H1 (cell line): Measurements from ENCODE around the gene PMM1. TPM values are rescaled to one million over a fixed set of nuclear protein-coding genes. Genes with fewer than 3 reads are reported as not detected.

ENCODE experiments used
- CTCF ChIA-PET: fragments of 300-600 bp; sonication (Branson Sonifier 250); formaldehyde crosslinking; loops from one replicate; lab custom pipeline; 2021; ENCODE audit not compliant: partially characterized antibody; lab: Charles Lee
- POLR2A ChIA-PET: fragments of 300-600 bp; sonication (Branson Sonifier 250); formaldehyde crosslinking; loops from one replicate; lab custom pipeline; 2021; ENCODE audit warnings: inconsistent platforms; ENCODE audit not compliant: partially characterized antibody; lab: Charles Lee
- DNase-seq, 2 experiments: peaks; one replicate each; pipeline versions ENCODE4 v3.0.0 to v3.0.0-alpha.2; 2010 to 2022; ENCODE audit warnings: low spot score in 2 of 2, low read depth in 1 of 2, mixed read lengths in 1 of 2
- FAIRE-seq: peaks from 2 replicates; lab custom pipeline; 2011; peaks lifted over from hg19 to GRCh38; lab: Jason Lieb, UNC
- H2AFZ ChIP-seq: 2 replicates; pipeline ENCODE4 v1.8.1; 2012; ENCODE audit warnings: low read length, inconsistent platforms
- H2AK5ac ChIP-seq: 2 replicates; pipeline ENCODE4 v1.6.1; 2013; ENCODE audit warnings: low read depth, low read length
- H2BK120ac ChIP-seq: replicated peaks from 2 replicates; pipeline ENCODE3; 2013; ENCODE audit warnings: low read depth, low read length, inconsistent platforms
- H2BK12ac ChIP-seq: 2 replicates; pipeline ENCODE4 v1.6.1; 2013; ENCODE audit warnings: low read depth, low read length
- H2BK15ac ChIP-seq: 2 replicates; pipeline ENCODE4 v1.6.1; 2013; ENCODE audit warnings: low read length
- H2BK20ac ChIP-seq: 2 replicates; pipeline ENCODE4 v1.6.1; 2013; ENCODE audit warnings: low read length
- H2BK5ac ChIP-seq: 2 replicates; pipeline ENCODE4 v1.6.1; 2013; ENCODE audit warnings: low read depth, low read length
- H3K14ac ChIP-seq: 2 replicates; pipeline ENCODE4 v1.6.1; 2013; ENCODE audit warnings: inconsistent platforms; ENCODE audit not compliant: insufficient read length
- H3K18ac ChIP-seq: 2 replicates; pipeline ENCODE4 v1.6.1; 2013; ENCODE audit warnings: low read length; ENCODE audit errors: extremely low read depth
- H3K23ac ChIP-seq: 2 replicates; pipeline ENCODE4 v1.6.1; 2013; ENCODE audit warnings: inconsistent platforms; ENCODE audit not compliant: insufficient read length
- H3K23me2 ChIP-seq: 2 replicates; pipeline ENCODE4 v1.6.1; 2013; ENCODE audit warnings: low read depth, low read length
- H3K27ac ChIP-seq: 2 replicates; pipeline ENCODE4 v1.6.1; 2011; ENCODE audit warnings: low read depth, low read length, inconsistent platforms
- H3K27me3 ChIP-seq, 4 experiments: replicated peaks in 1 of 4; 1 replicate in 1 of 4; 2 replicates in 3 of 4; pipeline versions ENCODE4 v1.6.1 to v1.8.1; 2011 to 2013; ENCODE audit warnings: low read length in 3 of 4, mild to moderate bottlenecking in 3 of 4, inconsistent platforms in 2 of 4, mixed read lengths in 2 of 4, moderate library complexity in 1 of 4; ENCODE audit not compliant: control insufficient read depth in 3 of 4, insufficient read depth in 3 of 4; ENCODE audit errors: extremely low read depth in 1 of 4
- H3K36me3 ChIP-seq, 4 experiments: 2 replicates each; pipeline versions ENCODE4 v1.6.1 to v1.8.1; 2011 to 2013; ENCODE audit warnings: mild to moderate bottlenecking in 4 of 4, low read length in 3 of 4, moderate library complexity in 2 of 4, control low read depth in 1 of 4, inconsistent platforms in 1 of 4; ENCODE audit not compliant: insufficient read depth in 4 of 4, control insufficient read depth in 2 of 4
- H3K4ac ChIP-seq: replicated peaks from 2 replicates; pipeline ENCODE3; 2013; ENCODE audit warnings: low read length, low read depth, mixed read lengths, inconsistent platforms; ENCODE audit not compliant: insufficient read length
- H3K4me1 ChIP-seq, 4 experiments: replicated peaks in 1 of 4; 1 replicate in 1 of 4; 2 replicates in 3 of 4; pipeline versions ENCODE4 v1.6.1 to v1.8.1; 2011 to 2013; ENCODE audit warnings: low read length in 3 of 4, inconsistent platforms in 2 of 4, mixed read lengths in 1 of 4; ENCODE audit not compliant: insufficient read depth in 4 of 4, control insufficient read depth in 3 of 4
- H3K4me2 ChIP-seq, 2 experiments: 2 replicates each; pipeline versions ENCODE4 v1.6.1 to v1.8.1; 2011 to 2013; ENCODE audit warnings: low read depth in 2 of 2, low read length in 2 of 2, control low read depth in 1 of 2, inconsistent platforms in 1 of 2, mild to moderate bottlenecking in 1 of 2; ENCODE audit not compliant: insufficient read depth in 1 of 2
- H3K4me3 ChIP-seq, 4 experiments: fragments of 200-600, 300-600 bp in 1 of 4; sonication (generic), shearing (Covaris generic), sonication (Bioruptor Twin) in 1 of 4; 2 replicates each; pipeline versions ENCODE4 v1.5.1 to v1.8.1; 2011 to 2016; ENCODE audit warnings: low read length in 4 of 4, low read depth in 3 of 4, control low read depth in 2 of 4, inconsistent platforms in 2 of 4, mild to moderate bottlenecking in 2 of 4, mixed read lengths in 1 of 4, moderate library complexity in 1 of 4; ENCODE audit not compliant: insufficient read depth in 2 of 4; ENCODE audit errors: extremely low read depth in 1 of 4
- H3K56ac ChIP-seq: replicated peaks from 2 replicates; pipeline ENCODE3; 2013; ENCODE audit warnings: low read depth, mild to moderate bottlenecking, mixed read lengths, low read length, inconsistent platforms; ENCODE audit not compliant: insufficient read length
- H3K79me1 ChIP-seq: 2 replicates; pipeline ENCODE4 v1.6.1; 2013; ENCODE audit warnings: low read depth, low read length, control low read depth
- H3K79me2 ChIP-seq, 2 experiments: 2 replicates each; pipeline versions ENCODE4 v1.6.1 to v1.8.1; 2012 to 2013; ENCODE audit warnings: low read length in 2 of 2, mild to moderate bottlenecking in 2 of 2, inconsistent platforms in 1 of 2; ENCODE audit not compliant: insufficient read depth in 2 of 2, control insufficient read depth in 1 of 2
- H3K9ac ChIP-seq, 4 experiments: replicated peaks in 1 of 4; 1 replicate in 1 of 4; 2 replicates in 3 of 4; pipeline versions ENCODE4 v1.6.1 to v1.8.1; 2011 to 2013; ENCODE audit warnings: low read depth in 3 of 4, low read length in 3 of 4, control low read depth in 2 of 4, mild to moderate bottlenecking in 2 of 4, moderate library complexity in 2 of 4, inconsistent platforms in 1 of 4; ENCODE audit errors: extremely low read depth in 1 of 4
- H3K9me3 ChIP-seq, 2 experiments: 2 replicates each; pipeline versions ENCODE4 v1.6.1 to v1.8.1; 2012 to 2013; ENCODE audit warnings: mild to moderate bottlenecking in 2 of 2, moderate library complexity in 2 of 2, control low read depth in 1 of 2, inconsistent platforms in 1 of 2, low read depth in 1 of 2, low read length in 1 of 2, mixed read lengths in 1 of 2; ENCODE audit not compliant: insufficient read depth in 2 of 2
- H4K20me1 ChIP-seq, 2 experiments: replicated peaks in 1 of 2; 2 replicates each; pipeline versions ENCODE3 to v1.8.1; 2011 to 2013; ENCODE audit warnings: inconsistent platforms in 2 of 2, low read length in 2 of 2, mild to moderate bottlenecking in 1 of 2; ENCODE audit not compliant: insufficient read depth in 2 of 2, control insufficient read depth in 1 of 2
- H4K5ac ChIP-seq: 2 replicates; pipeline ENCODE4 v1.6.1; 2013; ENCODE audit warnings: low read length, low read depth, mixed read lengths, inconsistent platforms; ENCODE audit not compliant: insufficient read length
- H4K8ac ChIP-seq: 2 replicates; pipeline ENCODE4 v1.8.0; 2013; ENCODE audit warnings: mild to moderate bottlenecking, moderate library complexity, low read length, inconsistent platforms; ENCODE audit not compliant: insufficient read depth; ENCODE audit errors: extremely low read depth
- H4K91ac ChIP-seq: replicated peaks from 2 replicates; pipeline ENCODE3; 2013; ENCODE audit warnings: low read length, mixed read lengths, inconsistent platforms; ENCODE audit not compliant: insufficient read length
- BRCA1 ChIP-seq: IDR thresholded peaks from 2 replicates; pipeline ENCODE4 v1.6.1; 2012; ENCODE audit warnings: low read depth, low read length, improper control_type of control experiment
- CBX5 ChIP-seq: fragments of 300-800, 300-1000 bp; sonication (generic); IDR thresholded peaks from 2 replicates; pipeline ENCODE4 v1.7.1; 2016; ENCODE audit warnings: antibody characterized with exemption, low read length, low read depth
- CTCF ChIP-seq, 3 experiments: IDR thresholded peaks; 1 replicate in 2 of 3; 2 replicates in 1 of 3; pipeline versions ENCODE4 v1.5.1 to v1.6.1; 2011; ENCODE audit warnings: low read length in 3 of 3, mild to moderate bottlenecking in 3 of 3, inconsistent platforms in 2 of 3, low read depth in 1 of 3, moderate library complexity in 1 of 3; ENCODE audit not compliant: insufficient read depth in 1 of 3; ENCODE audit errors: control extremely low read depth in 1 of 3
- KDM4A ChIP-seq: IDR thresholded peaks from one replicate; pipeline ENCODE4 v1.7.1; 2012; ENCODE audit warnings: low read depth, mild to moderate bottlenecking, moderate library complexity, low read length, inconsistent platforms; ENCODE audit not compliant: severe bottlenecking
- SAP30 ChIP-seq: fragments of 300-600 bp; sonication (generic); IDR thresholded peaks from 2 replicates; pipeline ENCODE4 v1.7.1; 2012; ENCODE audit warnings: low read length, moderate library complexity, mild to moderate bottlenecking, inconsistent platforms; ENCODE audit not compliant: insufficient read depth, insufficient replicate concordance
- SUZ12 ChIP-seq: fragments of 200-600 bp; sonication (generic); IDR thresholded peaks from 2 replicates; pipeline ENCODE4 v1.6.1; 2012; ENCODE audit warnings: mild to moderate bottlenecking, inconsistent platforms, low read length, moderate library complexity, mixed read lengths
- WGBS, 2 experiments: shearing (Covaris generic) in 1 of 2; methylation state at CpG; one replicate each; pipeline versions ENCODE4 v1.1.6 to v1.1.7; 2013 to 2015; ENCODE audit warnings: low lambda C conversion rate in 2 of 2, mixed read lengths in 2 of 2, inconsistent platforms in 1 of 2, low coverage in 1 of 2, missing lambda C conversion rate in 1 of 2; ENCODE audit not compliant: insufficient replicate concordance in 2 of 2, insufficient coverage in 1 of 2, insufficient read length in 1 of 2; ENCODE audit errors: extremely low coverage in 1 of 2, missing lambda C conversion rate in 1 of 2; 5-methylcytosine and 5-hydroxymethylcytosine counted together
- polyA plus RNA-seq, 7 experiments: library from polyadenylated mRNA; depleted of rRNA in 3 of 7; stranded (reverse) in 5 of 7; unstranded in 2 of 7; fragments of >200 nt in 5 of 7; fragments of 200-250 nt in 2 of 7; gene quantifications; 1 replicate in 5 of 7; 2 replicates in 1 of 7; 4 replicates in 1 of 7; pipeline versions ENCODE4 v1.2.1 to v1.2.3, GENCODE V29; 2011 to 2013; ENCODE audit warnings: missing spikeins in 2 of 7, mixed read lengths in 2 of 7
- total RNA-seq: library from RNA; stranded (reverse); fragmentation: NEBNext Ultra II Directional; extraction: Animal tissue kit (Norgen Biotek cat#: 25700); gene quantifications from 2 replicates; pipeline ENCODE4 v1.2.1, GENCODE V29; 2021

Gene PMM1
- total and polyA plus RNA-seq, 2 of the 8 experiments (the other 6 are each of a cell fraction or from before 2014, with no cell fraction given), result 11.3 to 20.0 TPM

- no peak within 1 kb of the TSS for H3K23ac ChIP-seq
- no peaks in the 10 kb centered on the region for H3K9me3 ChIP-seq
- ChIA-PET POLR2A (interaction anchor here (0.6 to 2.0 kb wide), 18 partner anchors 8 to 349 kb away, joined by 3 to 15 read pairs (median 4); partner anchors contain the start of genes ACO2, DESI1, PHF5A and PMM1), CTCF (interaction anchor here (0.7 to 2.2 kb wide), 14 partner anchors 10 to 284 kb away, joined by 3 to 13 read pairs (median 4); no protein-coding TSS in a partner anchor)
- peak within 1 kb of the TSS; percentile 65; the same call in 1 of the 2 replicates for H3K27ac ChIP-seq
- peak within 1 kb of the TSS; percentile 61; the same call in 1 of the 2 replicates for H2BK15ac ChIP-seq
- H2BK120ac ChIP-seq, result no peak within 1 kb of the TSS
- peaks cover 0 to 16% of the 10 kb centered on the region in 2 experiments for H4K20me1 ChIP-seq
- H3K4me3 ChIP-seq, result peak within 1 kb of the TSS; percentile 51 to 90 (median 82)
- H3K4me2 ChIP-seq, result peak within 1 kb of the TSS; percentile 7 to 84
- H3K18ac ChIP-seq, result peak within 1 kb of the TSS; percentile 87
- H3K56ac ChIP-seq, result peak within 1 kb of the TSS; percentile 14
- peak within 1 kb of the TSS; percentile 54 for H3K4ac ChIP-seq
- peaks cover 0 to 5% (median under 1%) of the 10 kb centered on the region in 4 experiments; a peak in 3 of 7 replicates for H3K4me1 ChIP-seq
- 3% methylated on average over 71 of the region's 80 CpGs; no CpG with 5 or more reads in 1 of the 2 experiments for WGBS, 2 experiments
- H2AK5ac ChIP-seq, result no peak within 1 kb of the TSS
- H2BK20ac ChIP-seq, result no peak within 1 kb of the TSS
- H3K27me3 ChIP-seq, result 0 out of 7 replicates have a peak, but pooled peaks cover 0 to 2% (median 0%) of the 10 kb centered on the region in 4 experiments
- H3K23me2 ChIP-seq, result 0 out of 2 replicates have a peak, but pooled peaks cover 2% of the 10 kb centered on the region
- H4K91ac ChIP-seq, result peak within 1 kb of the TSS; percentile 32
- H3K79me2 ChIP-seq, result peaks cover 0 to 43% of the 10 kb centered on the region in 2 experiments; a peak in 3 of 4 replicates
- peak within 1 kb of the TSS; percentile 66; the same call in 1 of the 2 replicates for H2BK5ac ChIP-seq
- peak within 1 kb of the TSS; percentile 58 for H4K5ac ChIP-seq
- 0 out of 2 replicates have a peak within 1 kb of the TSS, but pooled peaks have one; percentile 50 for H2BK12ac ChIP-seq
- H3K9ac ChIP-seq, result peak within 1 kb of the TSS; percentile 2 to 71 (median 64); a peak in 6 of 7 replicates
- H3K79me1 ChIP-seq, result peaks cover 12% of the 10 kb centered on the region
- FAIRE-seq (peak; percentile 69), DNase-seq (peak; percentile 91 to 98)
- peaks cover 0 to 8% (median 3%) of the 10 kb centered on the region in 4 experiments; a peak in 2 of 8 replicates for H3K36me3 ChIP-seq
- no peak within 1 kb of the TSS for H3K14ac ChIP-seq
- H4K8ac ChIP-seq, result peak within 1 kb of the TSS; percentile 81
- 0 out of 2 replicates have a peak within 1 kb of the TSS, but pooled peaks have one; percentile 24 for H2AFZ ChIP-seq
- TF ChIP-seq SUZ12 (peak; percentile 57; the same call in 1 of the 2 replicates), SAP30 (no peak), KDM4A (peak; percentile 76), BRCA1 (no peak), CBX5 (no peak), CTCF (IDR thresholded peaks at IDR 0.05; ENCODE audit: control extremely low read depth in 1 of 3, insufficient read depth in 1 of 3, low read depth in 1 of 3, low read length in 3 of 3) (peak; percentile 34 to 61 (median 45); a peak in 3 of 4 replicates)
These were observed 45.6 kb downstream of the PMM1 start, which contains the start of gene POLR3H for GRCh38 chr22:41543854-41544670. TSS of gene POLR3H (minus strand) at chr22:41544470. CDS start at chr22:41544101, 369 bp downstream.
